ENCODE data around the gene GRB10. TPM values are rescaled to one million over a fixed set of nuclear protein-coding genes. Genes with fewer than 3 reads are reported as not detected.

GRB10 gene
- total RNA-seq, 1 donor from 2014 or later, result 48.6 TPM

DNA sequence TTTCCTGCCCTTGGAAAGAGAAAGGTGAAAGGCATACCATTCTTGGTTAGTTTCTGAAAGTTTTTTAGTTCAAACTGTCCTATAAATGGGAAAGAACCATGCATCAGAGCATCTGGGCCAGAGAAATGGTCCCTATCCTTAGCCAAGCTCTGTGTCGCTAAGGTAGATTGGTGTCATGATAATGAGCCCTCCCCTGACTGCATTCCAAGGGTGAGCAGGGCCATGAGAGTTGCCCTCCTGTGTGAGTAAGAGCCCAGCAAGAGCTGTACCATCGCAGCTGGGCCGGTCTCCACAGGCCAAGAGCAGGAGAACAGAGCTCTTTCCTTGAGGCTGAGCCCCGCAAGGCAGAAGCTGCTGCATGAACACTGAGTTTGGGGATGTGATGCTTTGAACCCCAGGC is 30.3 kb downstream of the GRB10 start:
- no peak for TF ChIP-seq POLR2A (IDR thresholded peaks at IDR 0.05)
- TF ChIP-seq POLR2AphosphoS5 (IDR thresholded peaks at IDR 0.05; ENCODE audit: insufficient read depth in 1 of 2, low read depth in 1 of 2), result no peak
- TF ChIP-seq CTCF (IDR thresholded peaks at IDR 0.05), result no peak
- intact Hi-C loops (cut with DNase I), result no loop called here
- Histone ChIP-seq H3K4me3 (no peak overlapping the region), H3K27me3 (no peaks in the 10 kb centered on the region), H3K4me1 (no peaks in the 10 kb centered on the region), H3K36me3 (no peaks in the 10 kb centered on the region), H3K27ac (no peak overlapping the region), H3K9me3 (no peaks in the 10 kb centered on the region)
- DNase-seq (ENCODE audit: extremely low spot score in 2 of 2), result no peak

- DNase-seq (ENCODE audit: extremely low spot score in 2 of 2), result no peak
- H3K4me1 ChIP-seq, result peaks cover 10% of the 10 kb centered on the region
- no peak overlapping the region for H3K27ac ChIP-seq
- no peaks in the 10 kb centered on the region for H3K27me3 ChIP-seq
- TF ChIP-seq POLR2A (IDR thresholded peaks at IDR 0.05) (no peak), CTCF (IDR thresholded peaks at IDR 0.05) (no peak), POLR2AphosphoS5 (IDR thresholded peaks at IDR 0.05; ENCODE audit: insufficient read depth in 1 of 2, low read depth in 1 of 2) (no peak)
- H3K9me3 ChIP-seq, result no peaks in the 10 kb centered on the region
- no peak overlapping the region for H3K4me3 ChIP-seq
- H3K36me3 ChIP-seq, result no peaks in the 10 kb centered on the region
- intact Hi-C loops (cut with DNase I), result no loop called here
Observed at GRCh38 chr7:50751146-50751545, 31.6 kb downstream of the GRB10 start.

GRCh38 chr7:50749896-50750295 is 32.8 kb downstream of the GRB10 start:
- no peaks in the 10 kb centered on the region for H3K9me3 ChIP-seq
- H3K27me3 ChIP-seq, result no peaks in the 10 kb centered on the region
- no peaks in the 10 kb centered on the region for H3K36me3 ChIP-seq
- TF ChIP-seq POLR2A (IDR thresholded peaks at IDR 0.05) (no peak), CTCF (IDR thresholded peaks at IDR 0.05) (no peak), POLR2AphosphoS5 (IDR thresholded peaks at IDR 0.05; ENCODE audit: insufficient read depth in 1 of 2, low read depth in 1 of 2) (no peak)
- H3K4me1 ChIP-seq, result peaks cover 12% of the 10 kb centered on the region
- DNase-seq (ENCODE audit: extremely low spot score in 2 of 2), result no peak
- H3K27ac ChIP-seq, result no peak overlapping the region
- intact Hi-C loops (cut with DNase I), result no loop called here
- no peak overlapping the region for H3K4me3 ChIP-seq

- TF ChIP-seq CTCF (IDR thresholded peaks at IDR 0.05), result no peak
- no peak for TF ChIP-seq POLR2AphosphoS5 (IDR thresholded peaks at IDR 0.05; ENCODE audit: insufficient read depth in 1 of 2, low read depth in 1 of 2)
- Histone ChIP-seq H3K4me3 (no peak overlapping the region), H3K4me1 (peaks cover 12% of the 10 kb centered on the region), H3K36me3 (no peaks in the 10 kb centered on the region), H3K27me3 (no peaks in the 10 kb centered on the region), H3K27ac (no peak overlapping the region), H3K9me3 (no peaks in the 10 kb centered on the region)
- intact Hi-C loops (cut with DNase I), result no loop called here
- no peak for DNase-seq (ENCODE audit: extremely low spot score in 2 of 2)
Observed at GRCh38 chr7:50748472-50748871, 34.2 kb downstream of the GRB10 start.

DNA sequence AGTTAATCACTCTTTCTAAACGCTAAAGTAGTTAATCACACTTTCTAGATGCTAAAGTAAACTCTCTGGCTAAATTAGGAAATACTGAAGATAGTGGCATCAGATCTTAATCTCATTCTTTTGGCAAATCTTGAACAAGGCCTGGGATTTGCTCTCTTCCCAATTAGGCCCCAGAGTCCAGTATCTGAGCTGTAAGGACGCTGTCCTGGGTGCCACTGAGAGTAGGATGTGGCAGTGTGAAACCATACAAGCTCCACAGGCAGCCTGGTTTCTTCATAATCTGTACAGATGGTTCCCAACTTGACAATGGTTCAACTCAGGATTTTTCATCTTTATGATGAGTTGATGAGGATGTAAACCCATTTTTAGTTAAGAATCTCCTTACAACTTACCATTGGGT is 36.9 kb downstream of the GRB10 start:
- no peak for DNase-seq (ENCODE audit: extremely low spot score in 2 of 2)
- no peaks in the 10 kb centered on the region for H3K36me3 ChIP-seq
- H3K27ac ChIP-seq, result no peak overlapping the region
- no peaks in the 10 kb centered on the region for H3K27me3 ChIP-seq
- no peak for TF ChIP-seq POLR2A (IDR thresholded peaks at IDR 0.05)
- no peaks in the 10 kb centered on the region for H3K9me3 ChIP-seq
- H3K4me3 ChIP-seq, result no peak overlapping the region
- intact Hi-C loops (cut with DNase I), result no loop called here
- peaks cover 17% of the 10 kb centered on the region for H3K4me1 ChIP-seq

DNA sequence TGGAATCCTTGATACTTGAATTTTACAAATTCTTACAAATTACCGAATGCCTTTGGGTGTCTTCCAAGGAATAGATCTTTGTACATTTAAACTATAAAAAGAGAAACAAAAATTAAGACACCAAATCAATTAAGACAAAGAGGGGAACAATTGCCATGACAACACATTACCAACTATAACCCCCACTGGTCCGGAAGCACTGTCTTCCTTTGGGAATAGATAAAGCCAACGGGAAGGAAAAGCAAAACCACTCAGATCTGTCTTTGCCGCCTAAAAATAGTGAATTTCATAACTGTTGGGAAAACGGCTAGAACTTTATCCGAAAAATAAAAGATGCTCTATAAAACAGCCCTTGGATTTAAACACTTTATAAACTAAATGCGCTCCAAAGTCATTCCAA is 37.4 kb downstream of the GRB10 start:
- Histone ChIP-seq H3K36me3 (no peaks in the 10 kb centered on the region), H3K9me3 (no peaks in the 10 kb centered on the region), H3K27ac (no peak overlapping the region), H3K27me3 (no peaks in the 10 kb centered on the region), H3K4me3 (no peak overlapping the region), H3K4me1 (peaks cover 19% of the 10 kb centered on the region)
- intact Hi-C loops (cut with DNase I), result no loop called here
- DNase-seq (ENCODE audit: extremely low spot score in 2 of 2), result no peak
- TF ChIP-seq CTCF (IDR thresholded peaks at IDR 0.05), result no peak
- no peak for TF ChIP-seq POLR2AphosphoS5 (IDR thresholded peaks at IDR 0.05; ENCODE audit: insufficient read depth in 1 of 2, low read depth in 1 of 2)
- no peak for TF ChIP-seq POLR2A (IDR thresholded peaks at IDR 0.05)
